ENCODE measurements around the gene MYO15A. TPM values are rescaled to one million over a fixed set of nuclear protein-coding genes. Genes with fewer than 3 reads are reported as not detected.
A peak's percentile ranks its signal among the peaks of the same experiment; 100 is the strongest.

The MYO15A gene
- polyA plus RNA-seq, 1 donor (not counting 4 experiments of a cell fraction or from before 2014, with no cell fraction given), result 0.20 TPM

DNA sequence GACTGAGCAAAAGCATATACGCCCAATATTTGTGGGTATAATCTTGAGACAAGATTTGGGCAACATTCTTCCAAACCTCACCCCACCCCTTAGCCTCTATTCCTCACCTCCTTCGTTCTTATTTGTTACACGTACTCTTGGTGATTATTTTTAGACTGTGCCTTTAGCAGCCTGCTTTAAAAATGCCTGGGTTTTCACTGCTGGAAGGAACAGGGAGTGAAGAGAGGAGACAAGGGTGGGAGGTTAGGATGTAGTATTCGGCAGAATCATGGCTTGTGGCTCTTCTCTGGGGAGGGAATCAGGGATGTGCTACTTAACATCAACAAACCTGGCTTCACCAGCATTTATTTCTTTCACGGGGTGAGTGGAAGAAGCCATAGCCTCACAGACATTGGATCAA, 86.7 kb downstream of the MYO15A start:
- TF ChIP-seq, protein P1, sequence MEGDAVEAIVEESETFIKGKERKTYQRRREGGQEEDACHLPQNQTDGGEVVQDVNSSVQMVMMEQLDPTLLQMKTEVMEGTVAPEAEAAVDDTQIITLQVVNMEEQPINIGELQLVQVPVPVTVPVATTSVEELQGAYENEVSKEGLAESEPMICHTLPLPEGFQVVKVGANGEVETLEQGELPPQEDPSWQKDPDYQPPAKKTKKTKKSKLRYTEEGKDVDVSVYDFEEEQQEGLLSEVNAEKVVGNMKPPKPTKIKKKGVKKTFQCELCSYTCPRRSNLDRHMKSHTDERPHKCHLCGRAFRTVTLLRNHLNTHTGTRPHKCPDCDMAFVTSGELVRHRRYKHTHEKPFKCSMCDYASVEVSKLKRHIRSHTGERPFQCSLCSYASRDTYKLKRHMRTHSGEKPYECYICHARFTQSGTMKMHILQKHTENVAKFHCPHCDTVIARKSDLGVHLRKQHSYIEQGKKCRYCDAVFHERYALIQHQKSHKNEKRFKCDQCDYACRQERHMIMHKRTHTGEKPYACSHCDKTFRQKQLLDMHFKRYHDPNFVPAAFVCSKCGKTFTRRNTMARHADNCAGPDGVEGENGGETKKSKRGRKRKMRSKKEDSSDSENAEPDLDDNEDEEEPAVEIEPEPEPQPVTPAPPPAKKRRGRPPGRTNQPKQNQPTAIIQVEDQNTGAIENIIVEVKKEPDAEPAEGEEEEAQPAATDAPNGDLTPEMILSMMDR (optimal IDR thresholded peaks at IDR 0.05 in 1 of 3, IDR thresholded peaks at IDR 0.05 in 1 of 3, conservative IDR thresholded peaks at IDR 0.05 in 1 of 3; ENCODE audit: extremely low read depth in 1 of 3, insufficient read depth in 2 of 3, low read length in 3 of 3), result no peak
- no peak for TF ChIP-seq EZH2 (IDR thresholded peaks at IDR 0.05; ENCODE audit: low read length)
- no peak overlapping the region for H3K4me2 ChIP-seq (ENCODE audit: control insufficient read depth, extremely low read depth, insufficient read depth, low read depth, low read length)
- peaks cover 20% of the 10 kb centered on the region for H3K4me1 ChIP-seq (ENCODE audit: control insufficient read depth, extremely low read depth, insufficient read depth, low read length)
- no peak for FAIRE-seq
- no peaks in the 10 kb centered on the region for H3K9me3 ChIP-seq (ENCODE audit: control insufficient read depth, low read depth, low read length)
- H3K9ac ChIP-seq (ENCODE audit: control insufficient read depth, extremely low read depth, insufficient read depth, low read length), result no peak overlapping the region
- peaks cover 78% of the 10 kb centered on the region for H3K79me2 ChIP-seq (ENCODE audit: control insufficient read depth, insufficient read depth, low read length)
- dilution Hi-C loops (cut with MboI; ENCODE audit: extremely low pct_ligation_motif_present, low sequenced_read_pairs), result no loop called here
- H3K27me3 ChIP-seq (ENCODE audit: control insufficient read depth, extremely low read depth, insufficient read depth, low read length), result no peaks in the 10 kb centered on the region
- H3K27ac ChIP-seq (ENCODE audit: control insufficient read depth, insufficient read depth, low read length), result no peak overlapping the region
- H3K9me1 ChIP-seq (ENCODE audit: control insufficient read depth, extremely low read depth, insufficient read depth, low read length), result peaks cover 5% of the 10 kb centered on the region
- no peak for DNase-seq (ENCODE audit: low read depth, low spot score)
- H3K4me3 ChIP-seq (ENCODE audit: control insufficient read depth in 2 of 3, extremely low read depth in 1 of 3, insufficient read depth in 2 of 3, low read depth in 1 of 3, low read length in 3 of 3), result no peak overlapping the region
- peaks cover 16 to 38% of the 10 kb centered on the region in 2 experiments for H3K36me3 ChIP-seq (ENCODE audit: control insufficient read depth in 2 of 2, extremely low read depth in 1 of 2, insufficient read depth in 2 of 2, low read length in 2 of 2)
- H4K20me1 ChIP-seq (ENCODE audit: control insufficient read depth, extremely low read depth, insufficient read depth, low read length), result peaks cover 33% of the 10 kb centered on the region
- no peak overlapping the region for H2AFZ ChIP-seq (ENCODE audit: control insufficient read depth, low read length)

DNA sequence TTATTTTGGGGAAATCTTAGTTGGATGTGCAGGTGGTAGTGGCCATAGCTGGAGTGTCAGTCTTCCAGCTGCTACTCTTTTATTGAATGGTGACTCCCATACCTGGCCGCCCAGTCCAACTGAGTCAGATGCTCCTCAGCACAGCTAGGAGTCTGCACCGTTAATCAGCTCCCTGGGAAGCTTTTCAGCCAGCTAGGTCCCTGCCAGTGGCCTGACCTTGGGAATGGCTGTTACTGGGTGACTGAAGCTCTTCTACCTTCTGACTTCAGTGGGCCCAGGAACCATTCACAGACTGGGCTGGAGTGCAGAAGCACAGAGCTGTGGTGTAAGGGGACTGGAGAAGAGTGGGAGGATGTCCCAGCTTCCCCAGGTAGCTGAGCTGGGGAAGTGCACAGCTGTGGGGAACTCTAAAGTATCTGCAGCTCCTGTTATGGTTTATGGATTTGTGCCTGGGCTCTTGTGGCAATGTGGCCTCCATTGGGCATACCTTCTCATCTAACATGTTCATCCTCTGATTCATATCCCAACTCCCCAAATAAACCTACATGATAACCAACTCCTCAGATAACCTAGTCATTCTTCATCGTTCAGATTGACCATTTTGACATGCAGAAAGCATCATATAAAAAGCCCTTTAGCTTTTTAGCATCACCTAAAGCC, 89.1 kb downstream of the MYO15A start:
- Histone ChIP-seq H3K27ac (ENCODE audit: control insufficient read depth, insufficient read depth, low read length) (no peak overlapping the region), H4K20me1 (ENCODE audit: control insufficient read depth, extremely low read depth, insufficient read depth, low read length) (peaks cover 37% of the 10 kb centered on the region), H3K36me3 (ENCODE audit: control insufficient read depth in 2 of 2, extremely low read depth in 1 of 2, insufficient read depth in 2 of 2, low read length in 2 of 2) (peaks cover 16 to 38% of the 10 kb centered on the region in 2 experiments), H3K9ac (ENCODE audit: control insufficient read depth, extremely low read depth, insufficient read depth, low read length) (no peak overlapping the region), H3K4me3 (ENCODE audit: control insufficient read depth in 2 of 3, extremely low read depth in 1 of 3, insufficient read depth in 2 of 3, low read depth in 1 of 3, low read length in 3 of 3) (no peak overlapping the region), H3K4me2 (ENCODE audit: control insufficient read depth, extremely low read depth, insufficient read depth, low read depth, low read length) (peak overlapping the region; percentile 22), H3K79me2 (ENCODE audit: control insufficient read depth, insufficient read depth, low read length) (peaks cover 77% of the 10 kb centered on the region), H2AFZ (ENCODE audit: control insufficient read depth, low read length) (no peak overlapping the region), H3K9me1 (ENCODE audit: control insufficient read depth, extremely low read depth, insufficient read depth, low read length) (peaks cover 3% of the 10 kb centered on the region), H3K4me1 (ENCODE audit: control insufficient read depth, extremely low read depth, insufficient read depth, low read length) (peaks cover 20% of the 10 kb centered on the region), H3K9me3 (ENCODE audit: control insufficient read depth, low read depth, low read length) (no peaks in the 10 kb centered on the region), H3K27me3 (ENCODE audit: control insufficient read depth, extremely low read depth, insufficient read depth, low read length) (no peaks in the 10 kb centered on the region)
- DNase-seq (ENCODE audit: low read depth, low spot score) (no peak), FAIRE-seq (no peak)
- dilution Hi-C loops (cut with MboI; ENCODE audit: extremely low pct_ligation_motif_present, low sequenced_read_pairs), result no loop called here
- no peak for TF ChIP-seq EZH2 (IDR thresholded peaks at IDR 0.05; ENCODE audit: low read length)
- TF ChIP-seq, protein P1 (optimal IDR thresholded peaks at IDR 0.05 in 1 of 3, IDR thresholded peaks at IDR 0.05 in 1 of 3, conservative IDR thresholded peaks at IDR 0.05 in 1 of 3; ENCODE audit: extremely low read depth in 1 of 3, insufficient read depth in 2 of 3, low read length in 3 of 3), result no peak

All from keratinocyte (primary cell).